SU-DHL-6 (cell line): Measurements from ENCODE around the gene PADI4.

Source experiments
- H2AFZ ChIP-seq: fragments of 200-600 bp; sonication (generic); 2 replicates; pipeline ENCODE4 v1.6.1; 2014; ENCODE audit warnings: low read depth, mild to moderate bottlenecking, moderate library complexity, mixed read lengths, antibody characterized with exemption, low read length; ENCODE audit not compliant: severe bottlenecking
- H3F3A ChIP-seq: fragments of 200-600 bp; shearing (Covaris generic); 2 replicates; pipeline ENCODE4 v1.6.0; 2016; ENCODE audit warnings: antibody characterized with exemption, mild to moderate bottlenecking; ENCODE audit not compliant: insufficient read depth
- H3K27ac ChIP-seq: fragments of 200-600 bp; sonication (generic); 2 replicates; pipeline ENCODE4 v1.5.1; 2016; ENCODE audit warnings: low read depth, mild to moderate bottlenecking, low read length, moderate library complexity, mixed read lengths
- H3K27me3 ChIP-seq: fragments of 200-600 bp; sonication (generic), shearing (Covaris generic); 2 replicates; pipeline ENCODE4 v1.6.0; 2014; ENCODE audit warnings: mild to moderate bottlenecking, low read length
- H3K36me3 ChIP-seq: fragments of 200-600 bp; sonication (generic); 2 replicates; pipeline ENCODE4 v1.6.1; 2014; ENCODE audit warnings: mild to moderate bottlenecking, low read length, mixed read lengths
- H3K4me2 ChIP-seq: fragments of 300-600, 200-600 bp; shearing (Covaris generic), sonication (generic); 2 replicates; pipeline ENCODE4 v1.6.0; 2014; ENCODE audit warnings: low read length, low read depth, mild to moderate bottlenecking; ENCODE audit not compliant: poor library complexity, severe bottlenecking
- H3K4me3 ChIP-seq: fragments of 200-600 bp; sonication (generic); 2 replicates; pipeline ENCODE4 v1.5.1; 2014; ENCODE audit warnings: antibody characterized with exemption, low read length, mild to moderate bottlenecking, mixed read lengths; ENCODE audit not compliant: insufficient read depth, poor library complexity, severe bottlenecking
- H3K79me2 ChIP-seq: fragments of 200-600 bp; sonication (generic); 2 replicates; pipeline ENCODE4 v1.6.1; 2014; ENCODE audit warnings: mild to moderate bottlenecking, low read length, moderate library complexity; ENCODE audit not compliant: insufficient read depth
- H3K9ac ChIP-seq: fragments of 200-600 bp; sonication (generic); 2 replicates; pipeline ENCODE4 v1.7.0; 2014; ENCODE audit warnings: mild to moderate bottlenecking, low read length
- H3K9me2 ChIP-seq: fragments of 200-600 bp; sonication (generic); replicated peaks from 2 replicates; pipeline ENCODE4 v1.6.1; 2014; ENCODE audit warnings: low read length; ENCODE audit not compliant: insufficient read depth
- H3K9me3 ChIP-seq: fragments of 200-600 bp; sonication (generic); 2 replicates; pipeline ENCODE4 v1.6.1; 2014; ENCODE audit warnings: low read length, mixed read lengths; ENCODE audit not compliant: insufficient read depth
- H4K20me1 ChIP-seq: fragments of 200-600 bp; sonication (generic); 2 replicates; pipeline ENCODE4 v1.6.1; 2014; ENCODE audit warnings: low read depth, mild to moderate bottlenecking, antibody characterized with exemption, low read length, moderate library complexity, mixed read lengths
- EZH2phosphoT487 ChIP-seq: fragments of 200-600 bp; sonication (generic), shearing (Covaris generic); conservative IDR thresholded peaks from 2 replicates; pipeline ENCODE4 v1.6.1; 2018; ENCODE audit warnings: mild to moderate bottlenecking, antibody characterized with exemption, low read length, moderate library complexity, mixed read lengths
- TF ChIP-seq, protein P1 (sequence below): fragments of 200-600 bp; sonication (generic); IDR thresholded peaks from one replicate; pipeline ENCODE4 v1.5.1; 2017; ENCODE audit warnings: antibody characterized with exemption, mild to moderate bottlenecking, low read length, moderate library complexity; ENCODE audit not compliant: insufficient read depth, poor library complexity, severe bottlenecking

Gene PADI4

GRCh38 chr1:17335821-17336710 is 28.1 kb downstream of the PADI4 start:
- no peaks in the 10 kb centered on the region for H3K9me3 ChIP-seq
- no peaks in the 10 kb centered on the region for H3K36me3 ChIP-seq
- H3K27ac ChIP-seq: no peak overlapping the region
- no peaks in the 10 kb centered on the region for H4K20me1 ChIP-seq
- no peaks in the 10 kb centered on the region for H3K79me2 ChIP-seq
- no peaks in the 10 kb centered on the region for H3K27me3 ChIP-seq
- no peak for TF ChIP-seq EZH2phosphoT487
- TF ChIP-seq, protein P1, sequence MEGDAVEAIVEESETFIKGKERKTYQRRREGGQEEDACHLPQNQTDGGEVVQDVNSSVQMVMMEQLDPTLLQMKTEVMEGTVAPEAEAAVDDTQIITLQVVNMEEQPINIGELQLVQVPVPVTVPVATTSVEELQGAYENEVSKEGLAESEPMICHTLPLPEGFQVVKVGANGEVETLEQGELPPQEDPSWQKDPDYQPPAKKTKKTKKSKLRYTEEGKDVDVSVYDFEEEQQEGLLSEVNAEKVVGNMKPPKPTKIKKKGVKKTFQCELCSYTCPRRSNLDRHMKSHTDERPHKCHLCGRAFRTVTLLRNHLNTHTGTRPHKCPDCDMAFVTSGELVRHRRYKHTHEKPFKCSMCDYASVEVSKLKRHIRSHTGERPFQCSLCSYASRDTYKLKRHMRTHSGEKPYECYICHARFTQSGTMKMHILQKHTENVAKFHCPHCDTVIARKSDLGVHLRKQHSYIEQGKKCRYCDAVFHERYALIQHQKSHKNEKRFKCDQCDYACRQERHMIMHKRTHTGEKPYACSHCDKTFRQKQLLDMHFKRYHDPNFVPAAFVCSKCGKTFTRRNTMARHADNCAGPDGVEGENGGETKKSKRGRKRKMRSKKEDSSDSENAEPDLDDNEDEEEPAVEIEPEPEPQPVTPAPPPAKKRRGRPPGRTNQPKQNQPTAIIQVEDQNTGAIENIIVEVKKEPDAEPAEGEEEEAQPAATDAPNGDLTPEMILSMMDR: peak; percentile 97
- no peak overlapping the region for H3K9ac ChIP-seq
- no peaks in the 10 kb centered on the region for H3F3A ChIP-seq
- H3K9me2 ChIP-seq: no peaks in the 10 kb centered on the region
- no peak overlapping the region for H3K4me2 ChIP-seq
- H2AFZ ChIP-seq: no peak overlapping the region
- H3K4me3 ChIP-seq: no peak overlapping the region

DNA sequence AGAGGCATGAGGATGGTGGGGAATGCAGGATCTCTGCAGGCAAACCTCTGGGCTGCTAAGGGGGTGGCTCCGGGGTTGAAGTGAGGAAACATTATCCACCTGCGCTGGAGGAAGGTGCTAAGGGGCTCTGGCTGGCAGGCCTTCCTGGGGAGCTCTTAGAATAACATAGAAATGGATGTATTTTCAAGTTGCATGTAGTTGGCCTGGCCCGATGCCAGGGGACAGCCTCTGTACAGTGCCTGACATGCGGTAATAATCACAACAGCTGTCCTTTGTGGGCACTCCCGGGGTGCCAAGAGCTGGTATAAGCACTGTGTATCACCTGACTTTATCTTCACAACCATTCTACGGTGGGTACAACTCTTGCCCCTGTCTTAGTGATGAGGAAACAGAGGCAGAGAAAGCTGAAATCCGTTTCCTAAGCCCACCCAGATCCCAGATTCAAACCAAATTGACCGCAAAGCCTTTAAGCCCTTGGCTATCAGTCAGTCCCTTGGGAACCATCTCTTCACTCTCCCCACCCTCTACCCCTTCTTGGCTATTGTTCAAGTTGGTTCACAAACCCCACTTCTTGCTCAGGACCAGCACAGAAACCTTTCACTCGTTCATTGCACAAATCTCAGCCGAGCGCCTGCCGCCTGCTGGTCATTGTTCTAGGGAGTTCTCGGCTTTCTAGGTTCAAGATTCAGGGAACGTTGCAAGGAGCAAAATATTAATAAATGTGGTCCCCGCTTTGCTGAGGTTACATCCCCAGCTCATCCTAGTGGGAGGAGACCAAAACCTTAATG is 30.9 kb downstream of the PADI4 start:
- Histone ChIP-seq H3K9ac (no peak overlapping the region), H3K79me2 (no peaks in the 10 kb centered on the region), H4K20me1 (no peaks in the 10 kb centered on the region), H2AFZ (no peak overlapping the region), H3K27me3 (no peaks in the 10 kb centered on the region), H3K4me3 (no peak overlapping the region), H3K4me2 (no peak overlapping the region), H3K9me3 (no peaks in the 10 kb centered on the region), H3F3A (no peaks in the 10 kb centered on the region), H3K36me3 (no peaks in the 10 kb centered on the region), H3K27ac (no peak overlapping the region), H3K9me2 (no peaks in the 10 kb centered on the region)
- no peak for TF ChIP-seq EZH2phosphoT487
- TF ChIP-seq, protein P1: no peak

GRCh38 chr1:17339521-17339920 is 31.5 kb downstream of the PADI4 start:
- no peak overlapping the region for H3K27ac ChIP-seq
- no peak overlapping the region for H3K4me2 ChIP-seq
- no peaks in the 10 kb centered on the region for H4K20me1 ChIP-seq
- no peaks in the 10 kb centered on the region for H3K27me3 ChIP-seq
- no peak overlapping the region for H3K4me3 ChIP-seq
- no peak overlapping the region for H3K9ac ChIP-seq
- TF ChIP-seq, protein P1: no peak
- no peak for TF ChIP-seq EZH2phosphoT487
- no peaks in the 10 kb centered on the region for H3F3A ChIP-seq
- H3K9me2 ChIP-seq: no peaks in the 10 kb centered on the region
- H3K36me3 ChIP-seq: no peaks in the 10 kb centered on the region
- no peaks in the 10 kb centered on the region for H3K9me3 ChIP-seq
- H2AFZ ChIP-seq: no peak overlapping the region
- no peaks in the 10 kb centered on the region for H3K79me2 ChIP-seq
